GM12892 (cell line): ENCODE results near the gene TSPAN5.

Experiments used
- POLR2A ChIP-seq: IDR thresholded peaks from 2 replicates; pipeline ENCODE4 v1.6.1; 2011; ENCODE audit warnings: low read depth, low read length, control low read depth
- POLR2AphosphoS5 ChIP-seq: IDR thresholded peaks from 2 replicates; pipeline ENCODE4 v1.6.1; 2011; ENCODE audit warnings: low read depth, low read length, control low read depth

- TF ChIP-seq POLR2A = no peak
- no peak for TF ChIP-seq POLR2AphosphoS5
Measured at GRCh38 chr4:98508248-98508647, 150.2 kb downstream of the TSPAN5 start.
